ENCODE data around the gene DTL.

GRCh38 chr1:212045981-212046380 is 10.4 kb downstream of the DTL start:
- TF ChIP-seq CTCF (IDR thresholded peaks at IDR 0.05; ENCODE audit: low read depth, low read length) (no peak), EZH2phosphoT487 (IDR thresholded peaks at IDR 0.05; ENCODE audit: low read depth) (no peak)

Data from OCI-LY3 (cell line).